H9 (cell line): ENCODE data around the gene BCAT1. TPM values are rescaled to one million over a fixed set of nuclear protein-coding genes. Genes with fewer than 3 reads are reported as not detected.

Source experiments
- DNase-seq: peaks from one replicate; pipeline ENCODE4 v3.0.0-alpha.2; 2017
- H2AFZ ChIP-seq: one replicate; pipeline ENCODE4 v1.6.1; 2013; ENCODE audit warnings: mild to moderate bottlenecking, low read length, control low read depth, moderate library complexity
- H2AK5ac ChIP-seq: 2 replicates; pipeline ENCODE4 v1.6.1; 2013; ENCODE audit warnings: low read length, control low read depth, mixed read lengths; ENCODE audit not compliant: insufficient read length
- H2BK120ac ChIP-seq: one replicate; pipeline ENCODE4 v1.6.1; 2013; ENCODE audit warnings: low read depth, mild to moderate bottlenecking, low read length, control low read depth, inconsistent platforms; ENCODE audit not compliant: poor library complexity, severe bottlenecking
- H2BK12ac ChIP-seq: 2 replicates; pipeline ENCODE4 v1.6.1; 2013; ENCODE audit warnings: low read length, control low read depth, mixed read lengths, low read depth; ENCODE audit not compliant: insufficient read length
- H2BK15ac ChIP-seq: 2 replicates; pipeline ENCODE4 v1.6.1; 2013; ENCODE audit warnings: low read depth, low read length, control low read depth
- H2BK20ac ChIP-seq: one replicate; pipeline ENCODE4 v1.6.1; 2013; ENCODE audit warnings: low read depth, mild to moderate bottlenecking, low read length, control low read depth, inconsistent platforms; ENCODE audit not compliant: poor library complexity, severe bottlenecking
- H2BK5ac ChIP-seq: 2 replicates; pipeline ENCODE4 v1.6.1; 2013; ENCODE audit warnings: low read length, control low read depth, mixed read lengths; ENCODE audit not compliant: insufficient read length
- H3K14ac ChIP-seq: 2 replicates; pipeline ENCODE4 v1.6.1; 2013; ENCODE audit warnings: low read length, control low read depth; ENCODE audit not compliant: insufficient read depth
- H3K18ac ChIP-seq: 2 replicates; pipeline ENCODE4 v1.6.1; 2013; ENCODE audit warnings: low read depth, mild to moderate bottlenecking, mixed read lengths, low read length, control low read depth; ENCODE audit not compliant: insufficient read length
- H3K23ac ChIP-seq: 2 replicates; pipeline ENCODE4 v1.6.1; 2013; ENCODE audit warnings: low read length, control low read depth, mixed read lengths, low read depth; ENCODE audit not compliant: insufficient read length
- H3K23me2 ChIP-seq: 2 replicates; pipeline ENCODE4 v1.6.1; 2013; ENCODE audit warnings: low read depth, mild to moderate bottlenecking, mixed read lengths, low read length, control low read depth; ENCODE audit not compliant: insufficient read length, poor library complexity, severe bottlenecking
- H3K27ac ChIP-seq: 2 replicates; pipeline ENCODE4 v1.5.1; 2013; ENCODE audit warnings: low read length, control low read depth, mixed read lengths, low read depth; ENCODE audit not compliant: insufficient read length
- H3K27me3 ChIP-seq: 2 replicates; pipeline ENCODE4 v1.6.1; 2013; ENCODE audit warnings: low read length, control low read depth, inconsistent platforms; ENCODE audit not compliant: insufficient read depth
- H3K4ac ChIP-seq: 2 replicates; pipeline ENCODE4 v1.6.1; 2013; ENCODE audit warnings: low read depth, mild to moderate bottlenecking, control low read depth, inconsistent platforms, low read length, moderate library complexity
- H3K4me1 ChIP-seq: 2 replicates; pipeline ENCODE4 v1.6.1; 2013; ENCODE audit warnings: low read length, control low read depth, inconsistent platforms; ENCODE audit not compliant: insufficient read depth
- H3K4me2 ChIP-seq: 2 replicates; pipeline ENCODE4 v1.6.1; 2013; ENCODE audit warnings: low read length, control low read depth, mixed read lengths; ENCODE audit not compliant: insufficient read length, insufficient read depth
- H3K56ac ChIP-seq: 2 replicates; pipeline ENCODE4 v1.6.1; 2013; ENCODE audit warnings: low read depth, mild to moderate bottlenecking, mixed read lengths, low read length, control low read depth; ENCODE audit not compliant: insufficient read length
- H3K79me1 ChIP-seq: 2 replicates; pipeline ENCODE4 v1.6.1; 2013; ENCODE audit warnings: low read depth, mild to moderate bottlenecking, moderate library complexity, low read length, control low read depth, inconsistent platforms; ENCODE audit not compliant: insufficient read depth, poor library complexity, severe bottlenecking
- H3K79me2 ChIP-seq: 2 replicates; pipeline ENCODE4 v1.6.1; 2013; ENCODE audit warnings: low read length, control low read depth, inconsistent platforms; ENCODE audit not compliant: insufficient read depth
- H3K9ac ChIP-seq: 2 replicates; pipeline ENCODE4 v1.6.1; 2013; ENCODE audit warnings: low read length, control low read depth, mixed read lengths; ENCODE audit not compliant: insufficient read length; ENCODE audit errors: extremely low read depth
- H3K9me3 ChIP-seq: one replicate; pipeline ENCODE4 v1.6.1; 2013; ENCODE audit warnings: low read depth, low read length, inconsistent platforms; ENCODE audit not compliant: control insufficient read depth
- H3T11ph ChIP-seq: one replicate; pipeline ENCODE4 v1.6.1; 2013; ENCODE audit warnings: mild to moderate bottlenecking, low read length, control low read depth, inconsistent platforms
- H4K20me1 ChIP-seq: one replicate; pipeline ENCODE4 v1.6.1; 2013; ENCODE audit not compliant: control insufficient read depth, insufficient read length, insufficient read depth
- H4K5ac ChIP-seq: 2 replicates; pipeline ENCODE4 v1.6.1; 2013; ENCODE audit warnings: low read depth, mild to moderate bottlenecking, mixed read lengths, low read length, control low read depth; ENCODE audit not compliant: insufficient read length
- H4K8ac ChIP-seq: replicated peaks from 2 replicates; pipeline ENCODE4 v1.6.1; 2013; ENCODE audit warnings: low read length, control low read depth, mixed read lengths, low read depth; ENCODE audit not compliant: insufficient read length
- H4K91ac ChIP-seq: 2 replicates; pipeline ENCODE4 v1.6.1; 2013; ENCODE audit warnings: low read depth, mild to moderate bottlenecking, moderate library complexity, mixed read lengths, low read length, control low read depth; ENCODE audit not compliant: insufficient read length
- H3K27ac Mint-ChIP-seq, 3 experiments: 2 replicates in 2 of 3; 3 replicates in 1 of 3; pipeline ENCODE4 v1.8.0; 2020 to 2021; ENCODE audit warnings: mixed read lengths in 3 of 3, mild to moderate bottlenecking in 1 of 3, moderate library complexity in 1 of 3
- H3K27me3 Mint-ChIP-seq: 2 replicates; pipeline ENCODE4 v1.8.0; 2021; ENCODE audit warnings: low read depth, mild to moderate bottlenecking, moderate library complexity, mixed read lengths
- H3K36me3 Mint-ChIP-seq, 3 experiments: 2 replicates in 2 of 3; 3 replicates in 1 of 3; pipeline ENCODE4 v1.8.0; 2020 to 2021; ENCODE audit warnings: low read depth in 3 of 3, mixed read lengths in 3 of 3; ENCODE audit not compliant: insufficient read depth in 1 of 3
- H3K4me1 Mint-ChIP-seq, 2 experiments: 2 replicates each; pipeline ENCODE4 v1.8.0; 2020; ENCODE audit warnings: mixed read lengths in 2 of 2
- H3K4me3 Mint-ChIP-seq, 2 experiments: 2 replicates in 1 of 2; 3 replicates in 1 of 2; pipeline ENCODE4 v1.8.0; 2020 to 2021; ENCODE audit warnings: mild to moderate bottlenecking in 2 of 2, mixed read lengths in 2 of 2, moderate library complexity in 1 of 2
- H3K9me3 Mint-ChIP-seq, 2 experiments: 2 replicates in 1 of 2; 3 replicates in 1 of 2; pipeline ENCODE4 v1.8.0; 2020; ENCODE audit warnings: mild to moderate bottlenecking in 2 of 2, mixed read lengths in 2 of 2, moderate library complexity in 1 of 2
- CTCF ChIP-seq: fragments of 200-600 bp; sonication (generic); conservative IDR thresholded peaks from 3 replicates; pipeline ENCODE4 v1.8.0; 2021; ENCODE audit warnings: antibody characterized with exemption, mild to moderate bottlenecking
- WGBS: extraction: QIAGEN DNeasy Blood & Tissue Kit; methylation state at CpG from one replicate; pipeline ENCODE4 v1.1.7; 2013; ENCODE audit warnings: missing lambda C conversion rate, low lambda C conversion rate, mixed read lengths; ENCODE audit not compliant: insufficient read length; ENCODE audit errors: extremely low coverage; 5-methylcytosine and 5-hydroxymethylcytosine counted together
- total RNA-seq: library from RNA; stranded (reverse); gene quantifications from 2 replicates; pipeline ENCODE4 v1.2.1, GENCODE V29; 2021

The BCAT1 gene
- total RNA-seq, 1 experiment from 2014 or later = 244 TPM

GRCh38 chr12:24906141-24906540 lies 42.8 kb downstream of the BCAT1 start:
- H3K56ac ChIP-seq = no peak overlapping the region
- H2BK20ac ChIP-seq = no peak overlapping the region
- H4K91ac ChIP-seq = no peak overlapping the region
- no peak overlapping the region for H3K4me2 ChIP-seq
- Mint-ChIP-seq H3K36me3 (peaks cover 5 to 11% (median 6%) of the 10 kb centered on the region in 3 experiments; a peak in 6 of 7 replicates), H3K27ac (no peak overlapping the region), H3K4me3 (no peak overlapping the region), H3K4me1 (peaks cover 20 to 24% of the 10 kb centered on the region in 2 experiments), H3K27me3 (no peaks in the 10 kb centered on the region; the same call in 1 of the 2 replicates), H3K9me3 (no peaks in the 10 kb centered on the region)
- H2AK5ac ChIP-seq = no peak overlapping the region
- H3K23me2 ChIP-seq = peaks cover 15% of the 10 kb centered on the region
- no peak overlapping the region for H3K23ac ChIP-seq
- no CpG with 5 or more reads among the region's 2 CpGs for WGBS
- no peak overlapping the region for H2BK15ac ChIP-seq
- peaks cover 3% of the 10 kb centered on the region; the same call in 1 of the 2 replicates for H3K79me2 ChIP-seq
- H3K14ac ChIP-seq = no peak overlapping the region
- no peak overlapping the region for H2AFZ ChIP-seq
- no peaks in the 10 kb centered on the region for H4K20me1 ChIP-seq
- peaks cover 2% of the 10 kb centered on the region for H3K79me1 ChIP-seq
- H3K27me3 ChIP-seq = no peaks in the 10 kb centered on the region
- H3K9me3 ChIP-seq = no peaks in the 10 kb centered on the region
- peaks cover 2% of the 10 kb centered on the region; the same call in 1 of the 2 replicates for H3K4me1 ChIP-seq
- TF ChIP-seq CTCF = no peak
- no peak overlapping the region for H2BK12ac ChIP-seq
- no peak for DNase-seq
- H2BK120ac ChIP-seq = no peak overlapping the region
- H3T11ph ChIP-seq = no peak overlapping the region
- H4K8ac ChIP-seq = no peak overlapping the region
- H3K4ac ChIP-seq = no peak overlapping the region
- no peak overlapping the region for H3K9ac ChIP-seq
- H2BK5ac ChIP-seq = no peak overlapping the region
- H3K18ac ChIP-seq = no peak overlapping the region
- no peak overlapping the region for H3K27ac ChIP-seq
- H4K5ac ChIP-seq = no peak overlapping the region
